Thyroid gland (tissue), 4 donors: ENCODE measurements around the gene CALCB.

ENCODE experiments used
- CTCF ChIP-seq, 6 experiments: fragments of 200-600 bp in 3 of 6; fragments of 450-650 bp in 3 of 6; sonication (generic) in 3 of 6; IDR thresholded peaks; one replicate each; pipeline ENCODE4 v1.5.1; 2016 to 2019; ENCODE audit warnings: antibody characterized with exemption in 6 of 6, mild to moderate bottlenecking in 2 of 6, inconsistent platforms in 1 of 6, moderate library complexity in 1 of 6
- POLR2A ChIP-seq, 2 donors: fragments of 450-650 bp; IDR thresholded peaks; one replicate each; pipeline ENCODE4 v1.6.1; 2017; ENCODE audit warnings: antibody characterized with exemption in 2 of 2, mild to moderate bottlenecking in 2 of 2, moderate library complexity in 1 of 2

- TF ChIP-seq CTCF (IDR thresholded peaks at IDR 0.05) = no peak
- TF ChIP-seq POLR2A (IDR thresholded peaks at IDR 0.05) = no peak
Observed at GRCh38 chr11:15112131-15112541, 38.7 kb downstream of the CALCB start.
